CD4-positive, alpha-beta T cell (primary cell): ENCODE measurements around the gene WFDC10A. TPM values are rescaled to one million over a fixed set of nuclear protein-coding genes. Genes with fewer than 3 reads are reported as not detected.
"Not testable (repeated sequence)": the region's sequence is repeated elsewhere in the genome, so short reads cannot be mapped to it uniquely, and the experiment has no call there.

Experiments used
- ATAC-seq: fragments of 200-7000 bp; cut with Tn5 transposase; one replicate; pipeline ENCODE4 v1.10.0; 2022; ENCODE audit warnings: mild to moderate bottlenecking; ENCODE audit not compliant: poor library complexity
- CTCF ChIA-PET: fragments of 350-600 bp; sonication (Branson Sonifier 250); formaldehyde crosslinking; loops from one replicate; lab custom pipeline; 2021; ENCODE audit warnings: antibody characterized with exemption, inconsistent platforms; lab: Charles Lee
- POLR2A ChIA-PET: fragments of 350-600 bp; sonication (Branson Sonifier 250); formaldehyde crosslinking; loops from one replicate; lab custom pipeline; 2021; ENCODE audit warnings: antibody characterized with exemption, inconsistent platforms; lab: Charles Lee
- DNase-seq, 14 experiments: peaks; one replicate each; pipeline ENCODE4 v3.0.0-alpha.2; 2013 to 2020; ENCODE audit warnings: mixed read lengths in 2 of 14
- H3K27ac ChIP-seq, 2 donors: one replicate each; pipeline versions ENCODE4 v1.5.1 to v1.7.0; 2013; ENCODE audit warnings: low read length in 2 of 2, low read depth in 1 of 2, mild to moderate bottlenecking in 1 of 2
- H3K27me3 ChIP-seq, 2 experiments: 1 replicate in 1 of 2; 2 replicates in 1 of 2; pipeline versions ENCODE4 v1.6.1 to v1.7.0; 2013; ENCODE audit warnings: low read length in 2 of 2, control low read depth in 1 of 2, mild to moderate bottlenecking in 1 of 2, moderate library complexity in 1 of 2; ENCODE audit not compliant: insufficient read depth in 2 of 2, control insufficient read depth in 1 of 2
- H3K36me3 ChIP-seq: one replicate; pipeline ENCODE4 v1.6.1; 2013; ENCODE audit warnings: low read length, control low read depth; ENCODE audit not compliant: insufficient read depth
- H3K4me1 ChIP-seq: one replicate; pipeline ENCODE4 v1.6.1; 2013; ENCODE audit warnings: low read length, control low read depth; ENCODE audit not compliant: insufficient read depth
- H3K4me3 ChIP-seq: one replicate; pipeline ENCODE4 v1.5.1; 2013; ENCODE audit warnings: mild to moderate bottlenecking, low read length, moderate library complexity
- H3K9me3 ChIP-seq, 2 experiments: 1 replicate in 1 of 2; 2 replicates in 1 of 2; pipeline versions ENCODE4 v1.6.1 to v1.7.0; 2013; ENCODE audit warnings: low read length in 2 of 2, mild to moderate bottlenecking in 2 of 2, control low read depth in 1 of 2, moderate library complexity in 1 of 2; ENCODE audit not compliant: control insufficient read depth in 1 of 2, insufficient read depth in 1 of 2
- H3K27ac Mint-ChIP-seq: one replicate; pipeline ENCODE4 v1.8.0; 2020; ENCODE audit warnings: mixed read lengths
- H3K27me3 Mint-ChIP-seq: one replicate; pipeline ENCODE4 v1.8.0; 2021; ENCODE audit warnings: mixed read lengths
- H3K36me3 Mint-ChIP-seq: one replicate; pipeline ENCODE4 v1.8.0; 2021; ENCODE audit warnings: low read depth, mixed read lengths
- H3K4me1 Mint-ChIP-seq: one replicate; pipeline ENCODE4 v1.8.0; 2021; ENCODE audit warnings: low read depth, mixed read lengths
- H3K4me3 Mint-ChIP-seq: one replicate; pipeline ENCODE4 v1.8.0; 2020; ENCODE audit warnings: mild to moderate bottlenecking, mixed read lengths
- H3K9me3 Mint-ChIP-seq: one replicate; pipeline ENCODE4 v1.8.0; 2020; ENCODE audit warnings: mixed read lengths
- CTCF ChIP-seq: fragments of 200-600 bp; IDR thresholded peaks from one replicate; pipeline ENCODE4 v1.8.0; 2022; ENCODE audit warnings: antibody characterized with exemption, mild to moderate bottlenecking
- intact Hi-C, 2 experiments: fragments of 100-400 bp; cut with DNase I in 1 of 2; cut with micrococcal nuclease in 1 of 2; formaldehyde crosslinking; loops; one replicate each; pipeline versions ENCODE4 v1.15.1 to v1.9.0; 2023 to 2025; cut with DNase I, micrococcal nuclease
- total RNA-seq, 174 experiments: library from RNA in 2 of 174; stranded (reverse) in 2 of 174; gene quantifications; one replicate each; pipeline ENCODE4 v1.2.3 and lab custom pipeline; 2021 to 2026

The WFDC10A gene
- total RNA-seq, 2 experiments from 2014 or later, result not detected

- DNase-seq (no peak), ATAC-seq (no peak)
- peaks cover 0 to 6% of the 10 kb centered on the region in 2 experiments for H3K27me3 ChIP-seq
- H3K9me3 ChIP-seq, result no peaks in the 10 kb centered on the region
- TF ChIP-seq CTCF, result no peak
- H3K27ac Mint-ChIP-seq, result no peak within 1 kb of the TSS
- H3K27me3 Mint-ChIP-seq, result peaks cover 55% of the 10 kb centered on the region
- ChIA-PET CTCF (no interaction called here), POLR2A (no interaction called here)
- intact Hi-C loops, result no loop called here
- peaks cover 4% of the 10 kb centered on the region for H3K4me1 Mint-ChIP-seq
- no peaks in the 10 kb centered on the region for H3K9me3 Mint-ChIP-seq
- no peak within 1 kb of the TSS for H3K4me3 Mint-ChIP-seq
- H3K27ac ChIP-seq, result no peak within 1 kb of the TSS
- peaks cover 3% of the 10 kb centered on the region for H3K4me1 ChIP-seq
- no peaks in the 10 kb centered on the region for H3K36me3 Mint-ChIP-seq
- H3K36me3 ChIP-seq, result no peaks in the 10 kb centered on the region
- H3K4me3 ChIP-seq, result no peak within 1 kb of the TSS
These were observed 1.6 kb downstream of the WFDC10A start, which contains the start of gene WFDC9 for GRCh38 chr20:45631184-45631583. Gene WFDC9, minus strand, starts transcription at chr20:45631284. Its CDS starts 21,103 bp downstream, at chr20:45610181.

- Mint-ChIP-seq H3K36me3 (no peaks in the 10 kb centered on the region), H3K27me3 (peaks cover 31% of the 10 kb centered on the region), H3K27ac (no peak overlapping the region), H3K4me3 (no peak overlapping the region), H3K4me1 (no peaks in the 10 kb centered on the region), H3K9me3 (no peaks in the 10 kb centered on the region)
- ATAC-seq, result no peak
- Histone ChIP-seq H3K27me3 (peaks cover 0 to 2% of the 10 kb centered on the region in 2 experiments), H3K4me3 (no peak overlapping the region), H3K4me1 (no peaks in the 10 kb centered on the region), H3K27ac (no peak overlapping the region), H3K36me3 (no peaks in the 10 kb centered on the region), H3K9me3 (no peaks in the 10 kb centered on the region)
- intact Hi-C loops, result loop anchor here in 1 of 2 experiments (2.0 kb wide), 1 partner anchor 20 kb away; no protein-coding TSS in a partner anchor
- no peak for DNase-seq
- TF ChIP-seq CTCF, result no peak
- POLR2A ChIA-PET, result no interaction called here
- CTCF ChIA-PET, result no interaction called here
These were observed 7.0 kb downstream of the WFDC10A start for GRCh38 chr20:45636513-45636912.

GRCh38 chr20:45639687-45640086 lies 10.1 kb downstream of the WFDC10A start:
- H3K36me3 Mint-ChIP-seq, result no peaks in the 10 kb centered on the region
- no peak overlapping the region for H3K4me3 ChIP-seq
- H3K27me3 ChIP-seq, result peaks cover 0 to 2% of the 10 kb centered on the region in 2 experiments
- no peak overlapping the region for H3K4me3 Mint-ChIP-seq
- ChIA-PET POLR2A (no interaction called here), CTCF (no interaction called here)
- no peaks in the 10 kb centered on the region for H3K36me3 ChIP-seq
- no peaks in the 10 kb centered on the region for H3K9me3 Mint-ChIP-seq
- H3K27ac ChIP-seq, result no peak overlapping the region
- TF ChIP-seq CTCF, result no peak
- H3K4me1 Mint-ChIP-seq, result no peaks in the 10 kb centered on the region
- DNase-seq, result no peak
- no peak for ATAC-seq
- H3K4me1 ChIP-seq, result no peaks in the 10 kb centered on the region
- H3K27me3 Mint-ChIP-seq, result peaks cover 26% of the 10 kb centered on the region
- intact Hi-C loops, result no loop called here
- H3K27ac Mint-ChIP-seq, result no peak overlapping the region
- H3K9me3 ChIP-seq, result no peaks in the 10 kb centered on the region

- H3K9me3 ChIP-seq, H3K4me3 Mint-ChIP-seq, H3K27me3 ChIP-seq, H3K9me3 Mint-ChIP-seq, CTCF ChIA-PET, ATAC-seq, intact Hi-C loops, H3K4me3 ChIP-seq, H3K36me3 Mint-ChIP-seq, H3K4me1 Mint-ChIP-seq, H3K36me3 ChIP-seq, H3K4me1 ChIP-seq, H3K27ac Mint-ChIP-seq, DNase-seq, H3K27ac ChIP-seq, POLR2A ChIA-PET: not testable (repeated sequence)
- H3K27me3 Mint-ChIP-seq, result peaks cover 27% of the 10 kb centered on the region
These were observed 11.5 kb downstream of the WFDC10A start for GRCh38 chr20:45641076-45641475.

- H3K36me3 Mint-ChIP-seq, intact Hi-C loops, CTCF ChIA-PET, H3K4me1 Mint-ChIP-seq, H3K27me3 ChIP-seq, H3K4me1 ChIP-seq, ATAC-seq, DNase-seq, H3K4me3 ChIP-seq, H3K4me3 Mint-ChIP-seq, H3K36me3 ChIP-seq, H3K27ac Mint-ChIP-seq, POLR2A ChIA-PET, H3K9me3 ChIP-seq, H3K27ac ChIP-seq, H3K9me3 Mint-ChIP-seq: not testable (repeated sequence)
- peaks cover 14% of the 10 kb centered on the region for H3K27me3 Mint-ChIP-seq
These were observed 16.3 kb downstream of the WFDC10A start for GRCh38 chr20:45645869-45646268.
